Raji (cell line): ENCODE data around the gene MORN3.

Experiments
- POLR2A ChIP-seq: IDR thresholded peaks from 2 replicates; pipeline ENCODE4 v1.6.1; 2011; ENCODE audit warnings: low read depth, low read length, control low read depth; ENCODE audit not compliant: insufficient read depth

Gene MORN3

GRCh38 chr12:121649819-121650353 is 19.6 kb downstream of the MORN3 start:
- no peak for TF ChIP-seq POLR2A

- TF ChIP-seq POLR2A: no peak
These were observed 20.1 kb downstream of the MORN3 start for GRCh38 chr12:121649322-121649721.

DNA sequence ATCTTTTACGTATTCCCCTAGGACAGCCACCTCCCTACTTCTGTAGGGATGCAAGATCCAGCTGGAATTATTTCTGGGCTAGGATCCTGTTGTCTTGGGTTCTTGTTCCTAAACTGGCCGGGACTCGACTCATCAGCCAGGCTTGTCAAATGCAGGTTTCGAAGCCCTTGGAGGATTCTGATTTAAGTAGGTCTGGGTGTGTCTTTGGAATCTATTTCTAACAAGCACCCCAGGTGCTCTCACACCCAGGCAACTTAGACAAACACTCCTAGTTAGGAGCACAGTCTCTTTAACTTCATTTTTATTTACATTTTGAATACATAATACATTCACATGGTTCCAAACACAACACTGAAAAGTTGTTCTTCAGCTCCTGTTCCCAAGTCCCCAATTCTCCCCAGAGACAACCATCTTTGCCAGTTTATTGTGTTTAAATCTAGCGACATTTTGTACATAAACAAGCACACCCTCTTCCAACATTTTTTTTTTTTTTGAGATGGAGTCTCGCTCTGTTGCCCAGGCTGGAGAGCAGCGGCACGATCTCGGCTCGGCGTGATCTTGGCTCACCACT is 20.9 kb downstream of the MORN3 start:
- no peak for TF ChIP-seq POLR2A

DNA sequence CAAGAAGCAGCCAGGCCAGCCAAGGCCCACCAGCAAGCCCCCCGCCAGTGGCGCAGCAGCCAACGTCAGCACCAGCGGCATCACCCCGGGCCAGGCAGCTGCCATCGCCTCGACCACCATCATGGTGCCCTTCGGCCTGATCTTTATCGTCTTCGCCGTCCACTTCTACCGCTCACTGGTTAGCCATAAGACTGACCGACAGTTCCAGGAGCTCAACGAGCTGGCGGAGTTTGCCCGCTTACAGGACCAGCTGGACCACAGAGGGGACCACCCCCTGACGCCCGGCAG is 28.2 kb downstream of the MORN3 start:
- TF ChIP-seq POLR2A: no peak

DNA sequence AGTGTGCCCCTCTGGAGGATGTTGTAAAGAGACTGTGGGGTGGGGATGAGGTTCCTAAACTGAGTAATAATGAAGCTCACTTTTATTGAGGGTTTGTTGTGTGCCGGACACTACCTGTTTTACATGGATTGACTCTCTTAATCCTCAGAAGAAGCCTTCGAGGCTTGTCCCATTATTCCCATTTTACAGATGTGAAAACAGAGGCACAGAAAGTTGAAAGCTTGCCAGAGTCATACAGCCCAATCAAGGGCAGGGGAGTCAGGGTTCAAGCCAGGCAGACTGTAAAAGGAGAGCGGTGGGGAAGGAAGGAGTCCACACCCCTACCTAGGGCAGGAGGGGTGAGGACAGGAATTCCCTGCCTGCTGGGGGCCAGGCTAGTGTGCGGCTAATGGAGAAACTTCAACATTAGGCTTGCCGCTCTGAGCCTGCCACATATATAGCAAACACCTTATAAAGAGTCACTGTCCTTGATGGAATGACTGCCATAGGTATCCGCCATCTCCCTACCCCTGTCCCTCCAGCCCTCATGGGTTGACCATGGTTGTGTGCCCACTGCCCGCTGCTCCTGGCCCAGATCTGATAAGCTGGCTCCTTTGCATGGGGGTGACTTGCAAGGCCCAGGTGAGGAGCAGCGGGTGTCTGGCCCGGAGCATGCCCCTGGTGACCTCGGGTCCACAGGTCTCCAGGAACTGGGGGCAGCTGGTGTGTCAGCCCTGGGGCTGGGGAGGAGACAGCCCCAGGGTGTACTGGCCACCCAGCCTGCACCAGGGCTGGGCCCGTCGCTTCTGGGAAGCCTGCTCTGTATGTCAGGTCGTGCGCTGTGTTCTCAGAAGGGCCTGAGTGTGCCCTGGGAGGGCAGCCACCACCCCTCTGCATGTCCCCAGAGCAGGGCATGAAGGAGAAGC is 30.9 kb downstream of the MORN3 start:
- TF ChIP-seq POLR2A: no peak

DNA sequence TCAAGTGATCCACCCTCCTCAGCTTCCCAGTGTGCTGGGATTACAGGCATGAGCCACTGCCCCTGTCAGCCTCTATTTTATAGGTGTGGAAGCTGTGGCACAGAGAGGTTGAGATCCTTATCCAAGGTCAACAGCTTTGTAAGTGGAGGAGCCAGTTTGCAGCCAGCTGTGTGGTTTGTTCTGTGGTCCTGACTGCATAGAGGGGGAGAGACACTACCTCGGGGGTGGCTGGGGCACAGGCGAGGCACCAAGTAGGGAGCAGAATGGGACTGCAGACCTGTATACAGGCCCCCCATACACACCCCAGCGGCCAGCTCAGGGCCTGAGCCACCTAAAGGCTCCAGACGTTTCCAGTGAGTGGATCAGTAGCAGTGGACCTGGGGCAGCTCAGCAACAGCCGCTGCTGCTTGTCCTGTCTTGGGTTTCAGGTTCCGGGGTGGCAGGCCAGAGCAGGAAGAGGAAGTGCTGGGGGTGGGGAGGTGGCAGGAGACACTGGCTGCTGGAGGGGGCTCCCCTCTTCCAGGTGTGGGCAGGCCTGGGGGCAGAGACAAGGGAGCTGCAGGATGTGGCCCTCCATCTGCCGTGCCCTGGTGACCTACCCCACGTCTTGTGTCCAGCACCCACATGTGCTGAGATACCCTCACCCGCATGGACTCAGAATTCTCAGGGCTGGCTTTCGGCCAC is 32.1 kb downstream of the MORN3 start:
- TF ChIP-seq POLR2A: no peak

GRCh38 chr12:121634836-121635235 is 34.6 kb downstream of the MORN3 start:
- TF ChIP-seq POLR2A: no peak

DNA sequence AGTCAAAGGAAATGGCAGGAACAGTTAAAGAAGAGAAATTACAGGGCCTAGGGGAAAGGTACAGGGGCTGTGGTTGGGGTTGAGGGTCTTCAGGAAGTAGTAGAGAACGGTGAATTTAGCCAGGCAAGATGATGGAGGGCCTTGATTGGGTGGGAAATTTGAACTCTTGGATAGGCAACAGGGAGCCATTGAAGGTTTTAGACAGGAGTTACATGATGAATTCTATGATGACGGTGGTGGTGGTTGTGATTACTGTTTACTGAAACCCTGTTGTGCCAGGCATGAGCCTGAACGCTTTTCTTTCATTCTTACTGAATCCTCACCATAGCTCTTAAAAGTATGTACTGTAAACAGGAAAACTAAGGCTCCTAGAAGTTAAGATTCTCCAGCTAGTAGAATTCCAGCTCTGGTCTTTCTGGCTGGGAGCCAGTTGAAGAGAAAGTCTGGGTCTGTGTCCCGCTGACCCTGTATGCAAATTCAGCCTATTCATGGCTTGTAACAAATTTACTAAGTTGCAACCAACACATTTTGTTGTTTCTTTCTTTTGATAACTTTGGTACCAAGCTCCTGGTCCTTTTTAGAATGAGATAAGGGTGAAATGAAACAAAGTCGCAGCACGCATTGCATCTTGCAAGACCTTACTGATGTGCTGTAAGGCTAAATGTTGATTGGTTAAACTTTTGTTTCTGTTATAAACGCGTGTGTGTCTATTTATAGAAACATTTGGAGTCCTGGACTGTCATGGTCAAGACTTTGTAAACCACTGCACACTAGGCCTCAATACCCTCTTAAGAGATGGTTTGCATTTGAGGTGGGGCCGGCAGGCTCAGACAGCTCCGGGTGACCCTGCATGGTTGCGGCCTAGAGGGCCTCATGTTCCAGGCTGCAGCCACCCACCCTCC is 37.1 kb downstream of the MORN3 start:
- no peak for TF ChIP-seq POLR2A

DNA sequence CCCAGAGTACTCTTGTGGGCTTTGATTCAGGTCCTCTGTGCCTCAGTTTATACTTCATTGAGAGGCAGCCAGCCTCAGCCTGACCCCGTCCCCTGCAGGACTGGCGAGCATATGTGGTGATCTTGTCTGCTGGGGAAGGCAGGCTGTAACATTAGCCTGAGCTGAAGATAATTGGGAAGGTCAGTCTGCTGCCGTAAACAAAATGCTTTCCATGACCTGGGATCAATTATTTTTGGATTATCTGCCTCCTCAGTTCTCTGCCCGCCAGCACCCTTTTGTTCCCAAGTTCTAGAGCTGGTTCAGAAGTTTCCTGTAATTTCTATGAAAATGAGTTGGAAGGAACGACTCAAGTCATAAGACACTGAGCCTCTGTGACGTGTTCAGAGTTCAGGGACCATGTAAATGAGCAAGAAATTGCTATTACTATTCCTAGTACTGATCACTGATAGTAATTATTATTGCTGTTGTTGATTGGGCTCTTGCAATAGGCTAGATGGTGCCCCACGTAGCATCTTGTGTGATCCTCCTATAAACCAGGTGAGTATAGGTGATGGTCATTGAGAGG is 38.6 kb downstream of the MORN3 start:
- no peak for TF ChIP-seq POLR2A

DNA sequence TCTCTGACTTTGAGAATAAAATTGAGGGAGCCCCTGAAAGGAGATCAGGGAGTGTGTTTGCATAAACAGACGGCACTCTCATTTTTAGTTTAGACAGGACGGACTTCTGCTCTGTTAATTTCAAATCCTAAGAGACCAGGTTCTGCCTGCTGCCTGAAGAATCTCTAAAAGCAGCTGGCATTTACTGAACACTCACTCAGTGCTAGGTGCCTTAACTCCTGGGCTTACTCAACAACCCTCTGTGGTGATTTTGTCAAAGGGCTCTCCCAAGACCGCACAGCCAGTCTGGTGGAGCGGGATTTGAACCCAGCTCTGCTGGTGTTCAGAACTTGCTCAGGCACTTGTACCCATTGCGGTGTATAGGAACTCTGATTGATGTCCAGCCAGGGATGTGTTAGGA is 40.9 kb downstream of the MORN3 start:
- no peak for TF ChIP-seq POLR2A

DNA sequence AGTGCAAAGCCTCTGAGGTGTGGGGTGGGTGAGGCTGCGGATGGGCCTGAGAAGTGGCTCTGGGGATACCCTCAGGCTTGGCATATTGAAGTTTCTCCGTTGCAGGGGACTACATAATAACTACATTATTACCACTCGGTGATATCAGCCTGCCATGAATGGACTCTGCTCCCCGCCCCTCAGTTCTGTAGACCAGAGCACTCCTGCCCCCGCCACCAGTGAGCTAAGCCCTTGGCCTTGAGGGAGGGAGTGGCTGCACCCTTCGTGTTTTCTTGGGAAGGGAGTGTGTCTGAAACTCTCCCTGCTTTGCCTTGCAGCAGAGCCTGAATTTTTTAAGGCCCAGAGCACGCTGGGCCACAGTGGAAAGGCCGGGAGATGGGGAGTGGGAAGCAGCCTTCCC is 41.4 kb downstream of the MORN3 start:
- TF ChIP-seq POLR2A: no peak

DNA sequence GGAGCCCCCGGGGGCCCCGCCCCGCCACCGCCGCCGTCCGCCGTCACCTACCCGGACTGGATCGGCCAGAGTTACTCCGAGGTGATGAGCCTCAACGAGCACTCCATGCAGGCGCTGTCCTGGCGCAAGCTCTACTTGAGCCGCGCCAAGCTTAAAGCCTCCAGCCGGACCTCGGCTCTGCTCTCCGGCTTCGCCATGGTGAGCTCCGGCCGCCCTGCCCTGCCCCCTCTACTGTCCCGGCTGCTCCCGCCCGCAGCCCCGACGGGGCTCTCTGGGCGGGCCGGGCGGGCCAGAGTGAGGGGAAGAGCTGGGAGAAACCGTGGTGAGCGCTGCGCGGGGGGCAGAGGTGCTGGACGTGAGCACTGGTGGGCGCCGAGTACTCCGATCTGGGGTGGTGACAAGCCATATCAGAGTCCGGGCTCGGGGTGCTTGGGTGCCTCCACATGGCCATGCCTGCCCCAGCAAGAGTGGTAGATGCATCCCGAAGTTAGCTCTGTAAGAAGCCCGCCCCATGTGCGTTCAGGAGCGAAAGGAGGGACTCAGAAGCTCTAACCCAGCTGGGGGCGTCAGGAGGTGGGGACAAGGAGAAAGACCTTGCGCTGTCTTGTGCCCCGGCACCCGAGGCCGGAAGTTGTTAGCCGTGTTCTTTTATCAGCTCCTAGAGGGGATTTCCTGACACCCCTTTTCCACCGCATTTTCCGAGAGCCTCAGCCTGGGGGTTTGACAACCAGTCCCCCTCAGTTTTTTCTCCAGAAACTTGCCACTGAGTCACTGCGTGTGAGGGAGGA is 42.4 kb downstream of the MORN3 start:
- TF ChIP-seq POLR2A: peak; percentile 76

GRCh38 chr12:121626087-121626852 is 43.2 kb downstream of the MORN3 start, which contains the start of gene ORAI1:
Gene ORAI1, plus strand, starts transcription at chr12:121626530.
- peak; percentile 95 for TF ChIP-seq POLR2A

GRCh38 chr12:121620333-121620891 is 49.0 kb downstream of the MORN3 start:
- no peak for TF ChIP-seq POLR2A
